GM12878 (cell line): Measurements from ENCODE around the gene MVK.

ENCODE experiments used
- CBX3 ChIP-seq: fragments of 200-600 bp; sonication (generic); IDR thresholded peaks from 2 replicates; pipeline ENCODE4 v1.6.1; 2016; ENCODE audit warnings: low read depth, borderline replicate concordance
- POLR2A ChIP-seq: IDR thresholded peaks from 2 replicates; pipeline ENCODE4 v1.6.1; 2011; ENCODE audit warnings: low read depth, mild to moderate bottlenecking, low read length
- POLR2AphosphoS2 ChIP-seq: IDR thresholded peaks from 2 replicates; pipeline ENCODE4 v1.6.1; 2011; ENCODE audit warnings: low read depth, mild to moderate bottlenecking, low read length, improper control_type of control experiment, moderate library complexity
- TF ChIP-seq, protein P1 (sequence below), 3 experiments: IDR thresholded peaks in 2 of 3; conservative IDR thresholded peaks in 1 of 3; 2 replicates each; pipeline ENCODE4 v1.5.1; 2011; ENCODE audit warnings: low read depth in 3 of 3, low read length in 3 of 3, mild to moderate bottlenecking in 3 of 3, control low read depth in 2 of 3, moderate library complexity in 2 of 3, inconsistent platforms in 1 of 3, mixed read lengths in 1 of 3; ENCODE audit not compliant: control insufficient read depth in 2 of 3, insufficient read depth in 1 of 3; ENCODE audit errors: extremely low read depth in 1 of 3

DNA sequence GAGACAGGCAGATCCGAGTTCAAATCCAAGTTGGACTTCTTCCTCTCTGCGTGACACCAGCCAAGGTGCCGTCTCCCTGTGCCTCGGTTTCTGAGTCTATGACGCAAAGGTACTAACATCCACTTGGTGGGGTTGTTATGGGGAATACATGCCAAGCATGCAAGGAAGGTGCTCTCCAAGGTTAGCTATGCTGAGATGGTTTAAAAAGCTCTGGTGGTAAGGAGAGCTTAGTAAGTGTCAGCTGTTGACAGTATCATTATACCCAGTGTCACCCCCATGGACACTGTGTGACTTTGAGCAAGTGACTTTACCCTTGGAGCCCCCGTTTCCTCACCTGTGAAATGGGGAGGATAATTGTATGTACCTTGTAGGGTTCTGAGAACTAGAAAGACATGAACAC lies 22.5 kb upstream of the MVK start:
- no peak for TF ChIP-seq CBX3
- no peak for TF ChIP-seq POLR2AphosphoS2
- no peak for TF ChIP-seq POLR2A
- TF ChIP-seq, protein P1, sequence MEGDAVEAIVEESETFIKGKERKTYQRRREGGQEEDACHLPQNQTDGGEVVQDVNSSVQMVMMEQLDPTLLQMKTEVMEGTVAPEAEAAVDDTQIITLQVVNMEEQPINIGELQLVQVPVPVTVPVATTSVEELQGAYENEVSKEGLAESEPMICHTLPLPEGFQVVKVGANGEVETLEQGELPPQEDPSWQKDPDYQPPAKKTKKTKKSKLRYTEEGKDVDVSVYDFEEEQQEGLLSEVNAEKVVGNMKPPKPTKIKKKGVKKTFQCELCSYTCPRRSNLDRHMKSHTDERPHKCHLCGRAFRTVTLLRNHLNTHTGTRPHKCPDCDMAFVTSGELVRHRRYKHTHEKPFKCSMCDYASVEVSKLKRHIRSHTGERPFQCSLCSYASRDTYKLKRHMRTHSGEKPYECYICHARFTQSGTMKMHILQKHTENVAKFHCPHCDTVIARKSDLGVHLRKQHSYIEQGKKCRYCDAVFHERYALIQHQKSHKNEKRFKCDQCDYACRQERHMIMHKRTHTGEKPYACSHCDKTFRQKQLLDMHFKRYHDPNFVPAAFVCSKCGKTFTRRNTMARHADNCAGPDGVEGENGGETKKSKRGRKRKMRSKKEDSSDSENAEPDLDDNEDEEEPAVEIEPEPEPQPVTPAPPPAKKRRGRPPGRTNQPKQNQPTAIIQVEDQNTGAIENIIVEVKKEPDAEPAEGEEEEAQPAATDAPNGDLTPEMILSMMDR (IDR thresholded peaks at IDR 0.05 in 2 of 3, conservative IDR thresholded peaks at IDR 0.05 in 1 of 3; ENCODE audit: control insufficient read depth in 2 of 3, extremely low read depth in 1 of 3, insufficient read depth in 1 of 3, low read depth in 3 of 3, low read length in 3 of 3): no peak
